HUES6 (cell line): ENCODE data around the gene SLC9A9.

ENCODE experiments used
- H3K27ac ChIP-seq: 2 replicates; pipeline ENCODE4 v1.7.0; 2013; ENCODE audit warnings: low read depth, mild to moderate bottlenecking, low read length, inconsistent platforms
- H3K27me3 ChIP-seq: 2 replicates; pipeline ENCODE4 v1.6.1; 2013; ENCODE audit warnings: low read length; ENCODE audit not compliant: control insufficient read depth, insufficient read depth
- H3K36me3 ChIP-seq: 2 replicates; pipeline ENCODE4 v1.6.1; 2013; ENCODE audit warnings: low read length; ENCODE audit not compliant: control insufficient read depth, insufficient read depth
- H3K4me1 ChIP-seq: 2 replicates; pipeline ENCODE4 v1.6.1; 2013; ENCODE audit warnings: low read length; ENCODE audit not compliant: control insufficient read depth, insufficient read depth
- H3K4me3 ChIP-seq: 2 replicates; pipeline ENCODE4 v1.5.1; 2013; ENCODE audit warnings: low read depth, low read length
- H3K9ac ChIP-seq: one replicate; pipeline ENCODE4 v1.6.1; 2013; ENCODE audit warnings: mild to moderate bottlenecking, low read length
- H3K9me3 ChIP-seq: 2 replicates; pipeline ENCODE4 v1.6.1; 2013; ENCODE audit warnings: low read depth, low read length; ENCODE audit not compliant: control insufficient read depth, insufficient read depth

The SLC9A9 gene

GRCh38 chr3:143731320-143731719 is 116.9 kb downstream of the SLC9A9 start:
- Histone ChIP-seq H3K4me3 (no peak overlapping the region), H3K36me3 (no peaks in the 10 kb centered on the region), H3K27ac (no peak overlapping the region), H3K27me3 (no peaks in the 10 kb centered on the region), H3K9ac (no peak overlapping the region), H3K9me3 (no peaks in the 10 kb centered on the region), H3K4me1 (no peaks in the 10 kb centered on the region)

GRCh38 chr3:143727391-143727790 is 120.9 kb downstream of the SLC9A9 start:
- H3K9ac ChIP-seq: no peak overlapping the region
- no peaks in the 10 kb centered on the region for H3K9me3 ChIP-seq
- H3K27me3 ChIP-seq: no peaks in the 10 kb centered on the region
- H3K36me3 ChIP-seq: no peaks in the 10 kb centered on the region
- no peaks in the 10 kb centered on the region for H3K4me1 ChIP-seq
- H3K4me3 ChIP-seq: no peak overlapping the region
- H3K27ac ChIP-seq: no peak overlapping the region

GRCh38 chr3:143726727-143727126 is 121.5 kb downstream of the SLC9A9 start:
- no peak overlapping the region for H3K4me3 ChIP-seq
- H3K27me3 ChIP-seq: no peaks in the 10 kb centered on the region
- H3K27ac ChIP-seq: no peak overlapping the region
- H3K9me3 ChIP-seq: no peaks in the 10 kb centered on the region
- no peak overlapping the region for H3K9ac ChIP-seq
- H3K36me3 ChIP-seq: no peaks in the 10 kb centered on the region
- no peaks in the 10 kb centered on the region for H3K4me1 ChIP-seq

GRCh38 chr3:143720381-143720780 is 127.9 kb downstream of the SLC9A9 start:
- Histone ChIP-seq H3K9me3 (no peaks in the 10 kb centered on the region), H3K36me3 (no peaks in the 10 kb centered on the region), H3K4me3 (no peak overlapping the region), H3K9ac (no peak overlapping the region), H3K27ac (no peak overlapping the region), H3K4me1 (no peaks in the 10 kb centered on the region), H3K27me3 (no peaks in the 10 kb centered on the region)

GRCh38 chr3:143718463-143718862 is 129.8 kb downstream of the SLC9A9 start:
- H3K4me1 ChIP-seq: no peaks in the 10 kb centered on the region
- no peak overlapping the region for H3K27ac ChIP-seq
- no peak overlapping the region for H3K9ac ChIP-seq
- no peak overlapping the region for H3K4me3 ChIP-seq
- no peaks in the 10 kb centered on the region for H3K36me3 ChIP-seq
- H3K9me3 ChIP-seq: no peaks in the 10 kb centered on the region
- no peaks in the 10 kb centered on the region for H3K27me3 ChIP-seq

GRCh38 chr3:143716731-143717130 is 131.5 kb downstream of the SLC9A9 start:
- Histone ChIP-seq H3K9ac (no peak overlapping the region), H3K27me3 (no peaks in the 10 kb centered on the region), H3K9me3 (no peaks in the 10 kb centered on the region), H3K27ac (no peak overlapping the region), H3K4me1 (no peaks in the 10 kb centered on the region), H3K36me3 (no peaks in the 10 kb centered on the region), H3K4me3 (no peak overlapping the region)

- no peaks in the 10 kb centered on the region for H3K27me3 ChIP-seq
- no peak overlapping the region for H3K4me3 ChIP-seq
- no peaks in the 10 kb centered on the region for H3K4me1 ChIP-seq
- no peak overlapping the region for H3K27ac ChIP-seq
- H3K36me3 ChIP-seq: no peaks in the 10 kb centered on the region
- H3K9ac ChIP-seq: no peak overlapping the region
- H3K9me3 ChIP-seq: no peaks in the 10 kb centered on the region
These were observed 135.7 kb downstream of the SLC9A9 start for GRCh38 chr3:143712522-143712921.

- H3K9ac ChIP-seq: no peak overlapping the region
- H3K27me3 ChIP-seq: no peaks in the 10 kb centered on the region
- H3K9me3 ChIP-seq: no peaks in the 10 kb centered on the region
These were observed 140.4 kb downstream of the SLC9A9 start for GRCh38 chr3:143707848-143708247.

GRCh38 chr3:143700431-143700975 is 147.8 kb downstream of the SLC9A9 start:
- Histone ChIP-seq H3K4me3 (no peak overlapping the region), H3K4me1 (no peaks in the 10 kb centered on the region), H3K27me3 (no peaks in the 10 kb centered on the region), H3K9ac (no peak overlapping the region), H3K27ac (no peak overlapping the region), H3K36me3 (no peaks in the 10 kb centered on the region), H3K9me3 (no peaks in the 10 kb centered on the region)

More at GRCh38 chr3:143707848-143708247, 140.4 kb downstream of the SLC9A9 start:
- no peak overlapping the region for H3K4me3 ChIP-seq
- no peaks in the 10 kb centered on the region for H3K4me1 ChIP-seq
- H3K27ac ChIP-seq: no peak overlapping the region
- H3K36me3 ChIP-seq: no peaks in the 10 kb centered on the region

- Histone ChIP-seq H3K9ac (no peak overlapping the region), H3K27me3 (no peaks in the 10 kb centered on the region), H3K4me1 (no peaks in the 10 kb centered on the region), H3K27ac (no peak overlapping the region), H3K9me3 (no peaks in the 10 kb centered on the region), H3K36me3 (no peaks in the 10 kb centered on the region), H3K4me3 (no peak overlapping the region)
These were observed 148.8 kb downstream of the SLC9A9 start for GRCh38 chr3:143699424-143699823.

GRCh38 chr3:143698682-143699303 is 149.5 kb downstream of the SLC9A9 start:
- Histone ChIP-seq H3K9ac (no peak overlapping the region), H3K27me3 (no peaks in the 10 kb centered on the region), H3K36me3 (no peaks in the 10 kb centered on the region), H3K4me1 (no peaks in the 10 kb centered on the region), H3K27ac (no peak overlapping the region), H3K9me3 (no peaks in the 10 kb centered on the region), H3K4me3 (no peak overlapping the region)
